Endothelial cell of umbilical vein (primary cell): ENCODE measurements around the gene CARMIL1. TPM values are rescaled to one million over a fixed set of nuclear protein-coding genes. Genes with fewer than 3 reads are reported as not detected.
A peak's percentile ranks its signal among the peaks of the same experiment; 100 is the strongest.
"Not testable (repeated sequence)": the region's sequence is repeated elsewhere in the genome, so short reads cannot be mapped to it uniquely, and the experiment has no call there.

Experiments used
- BruUV-seq: library from RNA; stranded (reverse); fragments of 400-500 nt; replicated peaks from 2 replicates; lab custom pipeline; 2021; lab: Mats Ljungman, UMichigan
- CTCF ChIA-PET: fragments of 300-600, 350-600 bp; sonication (Branson Sonifier 250); formaldehyde crosslinking; loops from one replicate; lab custom pipeline; 2021; ENCODE audit warnings: antibody characterized with exemption, inconsistent platforms; lab: Charles Lee
- POLR2A ChIA-PET: fragments of 300-600, 350-600 bp; sonication (Branson Sonifier 250); formaldehyde crosslinking; loops from one replicate; lab custom pipeline; 2021; ENCODE audit warnings: antibody characterized with exemption, inconsistent platforms; lab: Charles Lee
- DNase-seq: peaks from one replicate; pipeline ENCODE4 v3.0.0-alpha.2; 2011; ENCODE audit warnings: low read depth, low spot score
- FAIRE-seq: peaks from 2 replicates; lab custom pipeline; 2011; peaks lifted over from hg19 to GRCh38; lab: Jason Lieb, UNC
- H2AFZ ChIP-seq: 2 replicates; pipeline ENCODE4 v1.6.0; 2012; ENCODE audit warnings: low read depth, low read length, control low read depth, inconsistent platforms
- H3K27ac ChIP-seq: 2 replicates; pipeline ENCODE4 v1.5.1; 2011; ENCODE audit warnings: low read depth, mild to moderate bottlenecking, control low read depth, low read length, moderate library complexity; ENCODE audit not compliant: insufficient read depth
- H3K27me3 ChIP-seq, 2 experiments: 2 replicates each; pipeline versions ENCODE4 v1.6.0 to v1.6.1; 2011; ENCODE audit warnings: low read length in 2 of 2, mixed read lengths in 1 of 2; ENCODE audit not compliant: control insufficient read depth in 2 of 2, insufficient read depth in 2 of 2
- H3K36me3 ChIP-seq, 2 experiments: 2 replicates in 1 of 2; 3 replicates in 1 of 2; pipeline ENCODE4 v1.5.1; 2011; ENCODE audit warnings: low read length in 2 of 2, mild to moderate bottlenecking in 1 of 2, moderate library complexity in 1 of 2; ENCODE audit not compliant: control insufficient read depth in 2 of 2, insufficient read depth in 2 of 2; ENCODE audit errors: extremely low read depth in 1 of 2
- H3K4me1 ChIP-seq: 3 replicates; pipeline ENCODE4 v1.5.1; 2011; ENCODE audit warnings: mild to moderate bottlenecking, low read length; ENCODE audit not compliant: control insufficient read depth, insufficient read depth; ENCODE audit errors: extremely low read depth
- H3K4me2 ChIP-seq: 2 replicates; pipeline ENCODE4 v1.6.1; 2011; ENCODE audit warnings: low read length, control low read depth, mixed read lengths; ENCODE audit not compliant: insufficient read depth
- H3K4me3 ChIP-seq, 3 experiments: fragments of 200-600 bp in 1 of 3; sonication (generic), shearing (Covaris generic) in 1 of 3; replicated peaks in 1 of 3; 2 replicates each; pipeline ENCODE4 v1.5.1; 2011 to 2016; ENCODE audit warnings: control low read depth in 3 of 3, low read length in 3 of 3, mild to moderate bottlenecking in 2 of 3, inconsistent platforms in 1 of 3, low read depth in 1 of 3, moderate library complexity in 1 of 3; ENCODE audit not compliant: insufficient read depth in 1 of 3
- H3K79me2 ChIP-seq: 2 replicates; pipeline ENCODE4 v1.6.0; 2012; ENCODE audit warnings: low read length, inconsistent platforms; ENCODE audit not compliant: control insufficient read depth, insufficient read depth
- H3K9ac ChIP-seq: replicated peaks from 2 replicates; pipeline ENCODE3; 2011; ENCODE audit warnings: low read length, control low read depth; ENCODE audit not compliant: insufficient read depth; ENCODE audit errors: extremely low read depth
- H3K9me1 ChIP-seq: replicated peaks from 3 replicates; pipeline ENCODE4 v1.6.0; 2011; ENCODE audit warnings: mild to moderate bottlenecking, low read length; ENCODE audit not compliant: control insufficient read depth, insufficient read depth; ENCODE audit errors: extremely low read depth
- H3K9me3 ChIP-seq: replicated peaks from 2 replicates; pipeline ENCODE4 v1.5.1; 2012; ENCODE audit warnings: low read length, inconsistent platforms; ENCODE audit not compliant: control insufficient read depth, insufficient read depth
- H4K20me1 ChIP-seq: replicated peaks from 2 replicates; pipeline ENCODE3; 2011; ENCODE audit warnings: mild to moderate bottlenecking, low read length; ENCODE audit not compliant: control insufficient read depth, insufficient read depth; ENCODE audit errors: extremely low read depth
- EZH2 ChIP-seq: IDR thresholded peaks from 2 replicates; pipeline ENCODE4 v1.6.1; 2012; ENCODE audit warnings: borderline replicate concordance, low read depth, mild to moderate bottlenecking, moderate library complexity, low read length, inconsistent platforms; ENCODE audit not compliant: severe bottlenecking
- FOS ChIP-seq: IDR thresholded peaks from 2 replicates; pipeline ENCODE4 v1.6.1; 2011; ENCODE audit warnings: mild to moderate bottlenecking, low read length, moderate library complexity, borderline replicate concordance; ENCODE audit not compliant: insufficient read depth
- GATA2 ChIP-seq: IDR thresholded peaks from 2 replicates; pipeline ENCODE4 v1.7.0; 2011; ENCODE audit warnings: low read depth, mild to moderate bottlenecking, moderate library complexity, mixed read lengths, low read length; ENCODE audit not compliant: insufficient read length, insufficient read depth
- JUN ChIP-seq: IDR thresholded peaks from 2 replicates; pipeline ENCODE4 v1.6.1; 2011; ENCODE audit warnings: borderline replicate concordance, low read depth; ENCODE audit not compliant: insufficient read length, insufficient read depth
- dilution Hi-C: fragments of 300-500 bp; cut with MboI; formaldehyde crosslinking; loops from one replicate; pipeline ENCODE4 v1.15.0; 2019; ENCODE audit warnings: low sequenced_read_pairs; ENCODE audit not compliant: extremely low pct_ligation_motif_present
- intact Hi-C: fragments of 100-400 bp; cut with micrococcal nuclease; formaldehyde crosslinking; loops from one replicate; pipeline ENCODE4 v1.10.0; 2022
- polyA plus RNA-seq, 4 experiments: library from polyadenylated mRNA; depleted of rRNA in 3 of 4; stranded (reverse) in 3 of 4; unstranded in 1 of 4; fragments of >200 nt; gene quantifications; 2 replicates each; pipeline versions ENCODE4 v1.2.1 to v1.2.3, GENCODE V29; 2011 to 2012; ENCODE audit warnings: missing spikeins in 1 of 4
- total RNA-seq: library from RNA; stranded (reverse); gene quantifications from 2 replicates; pipeline ENCODE4 v1.2.3, GENCODE V29; 2021

Gene CARMIL1
- total and polyA plus RNA-seq, 2 donors (not counting 3 experiments of a cell fraction or from before 2014, with no cell fraction given): 1.3 to 8.7 TPM

DNA sequence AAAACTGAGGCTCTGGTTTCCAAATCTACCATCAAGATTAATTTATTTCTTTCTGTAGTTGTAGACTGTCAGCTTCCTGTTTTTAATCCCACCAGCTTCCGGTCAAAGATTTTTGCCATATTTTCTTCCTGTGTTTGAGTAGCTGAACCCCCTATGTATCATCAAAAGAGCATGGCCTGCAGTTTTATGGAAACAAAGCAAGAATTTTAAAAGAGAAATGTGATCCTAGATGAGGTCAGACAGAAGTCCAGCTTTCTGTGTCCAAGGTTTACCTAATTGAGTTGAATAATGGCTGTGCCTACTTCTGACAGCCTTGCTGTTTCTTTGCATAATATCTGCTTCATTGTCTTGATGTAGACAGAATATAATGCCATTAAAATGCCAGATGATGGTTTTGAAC lies 163.7 kb downstream of the CARMIL1 start:
- peak; percentile 73 for DNase-seq
- no peak overlapping the region for H3K4me3 ChIP-seq
- no peak overlapping the region for H3K27ac ChIP-seq
- no peak overlapping the region for H3K9ac ChIP-seq
- H3K4me1 ChIP-seq: peaks cover 17% of the 10 kb centered on the region
- BruUV-seq: no TSS peak
- peak; percentile 38 for FAIRE-seq
- H3K9me1 ChIP-seq: no peaks in the 10 kb centered on the region
- H4K20me1 ChIP-seq: no peaks in the 10 kb centered on the region
- dilution Hi-C loops (no loop called here), intact Hi-C loops (no loop called here)
- H3K79me2 ChIP-seq: no peaks in the 10 kb centered on the region
- H3K36me3 ChIP-seq: no peaks in the 10 kb centered on the region
- H3K9me3 ChIP-seq: no peaks in the 10 kb centered on the region
- peak overlapping the region; percentile 74 for H2AFZ ChIP-seq
- TF ChIP-seq FOS (peak; percentile 13), EZH2 (no peak), GATA2 (no peak), JUN (peak; percentile 11)
- ChIA-PET CTCF (interaction anchor here (1.0 to 1.3 kb wide), 2 partner anchors 47 to 114 kb away, joined by 4 read pairs; no protein-coding TSS in a partner anchor), POLR2A (no interaction called here)
- peak overlapping the region; percentile 60 for H3K4me2 ChIP-seq
- H3K27me3 ChIP-seq: no peaks in the 10 kb centered on the region

DNA sequence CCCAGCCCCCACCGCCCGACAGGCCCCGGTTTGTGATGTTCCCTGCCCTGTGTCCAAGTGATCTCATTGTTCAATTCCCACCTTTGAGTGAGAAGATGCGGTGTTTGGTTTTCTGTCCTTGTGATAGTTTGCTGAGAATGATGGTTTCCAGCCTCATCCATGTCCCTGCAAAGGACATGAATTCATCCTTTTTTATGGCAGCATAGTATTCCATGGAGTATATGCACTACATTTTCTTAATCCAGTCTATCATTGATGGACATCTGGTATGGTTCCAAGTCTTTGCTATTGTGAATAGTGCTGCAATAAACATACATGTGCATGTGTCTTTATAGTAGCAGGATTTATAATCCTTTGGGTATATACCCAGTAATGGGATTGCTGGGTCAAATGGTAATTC lies 165.3 kb downstream of the CARMIL1 start:
- intact Hi-C loops, BruUV-seq, H3K9me3 ChIP-seq, dilution Hi-C loops, H2AFZ ChIP-seq, FAIRE-seq, H3K4me2 ChIP-seq, CTCF ChIA-PET, H3K4me3 ChIP-seq, H3K9ac ChIP-seq, H3K27ac ChIP-seq, H3K79me2 ChIP-seq, H3K27me3 ChIP-seq, POLR2A ChIA-PET, H3K9me1 ChIP-seq, DNase-seq, H3K36me3 ChIP-seq, H4K20me1 ChIP-seq: not testable (repeated sequence)
- H3K4me1 ChIP-seq: peaks cover 17% of the 10 kb centered on the region
